C1 segment of cervical spinal cord (tissue), 14 donors: Measurements from ENCODE around the gene TMEM62.
"Not testable (repeated sequence)": the region's sequence is repeated elsewhere in the genome, so short reads cannot be mapped to it uniquely, and the experiment has no call there.

Experiments
- DNase-seq, 14 donors: peaks; one replicate each; lab custom pipeline; 2025; lab: John Stamatoyannopoulos, UW

TMEM62 gene

DNA sequence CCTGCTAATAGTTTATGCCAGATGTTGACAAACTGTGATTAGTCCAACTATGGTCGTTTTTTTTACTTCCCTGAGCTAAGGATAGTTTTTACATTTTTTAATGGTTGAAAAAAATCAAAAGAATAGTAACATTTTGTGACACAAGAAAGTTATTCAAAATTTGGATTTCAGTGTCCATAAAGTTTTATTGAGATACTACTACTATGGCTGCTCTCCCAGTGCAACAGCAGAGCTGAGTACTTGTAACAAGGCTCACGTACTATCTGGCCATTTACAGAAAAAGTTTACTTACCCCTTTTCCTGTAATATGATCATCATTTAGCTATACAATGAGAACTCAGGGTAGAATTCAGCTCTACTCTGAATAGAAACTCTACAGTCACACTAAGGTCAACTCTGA is 11.5 kb upstream of the TMEM62 start:
- no peak for DNase-seq

DNA sequence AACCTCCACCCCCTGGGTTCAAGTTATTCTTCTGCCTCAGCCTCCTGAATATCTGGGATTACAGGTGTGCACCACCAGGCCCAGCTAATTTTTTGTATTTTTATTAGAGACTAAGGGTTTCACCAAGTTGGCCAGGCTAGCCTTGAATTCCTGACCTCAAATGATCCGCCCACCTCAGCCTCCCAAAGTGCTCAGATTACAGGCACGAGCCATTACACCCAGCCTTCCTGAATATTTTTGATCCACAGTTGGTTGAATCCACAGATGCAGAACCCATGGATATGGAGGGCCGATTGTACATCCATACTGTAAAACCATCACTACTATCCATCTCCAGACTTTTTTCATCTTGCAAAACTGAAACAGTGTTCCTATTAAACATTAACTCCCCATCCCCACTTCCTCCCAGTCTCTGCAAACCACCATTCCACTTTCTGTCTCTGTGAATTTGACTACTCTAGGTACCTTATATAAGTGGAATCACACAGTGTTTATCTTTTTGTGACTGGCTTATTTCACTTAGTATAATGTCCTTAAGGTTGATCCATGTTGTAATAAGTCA is 8.2 kb upstream of the TMEM62 start:
- no peak for DNase-seq

DNA sequence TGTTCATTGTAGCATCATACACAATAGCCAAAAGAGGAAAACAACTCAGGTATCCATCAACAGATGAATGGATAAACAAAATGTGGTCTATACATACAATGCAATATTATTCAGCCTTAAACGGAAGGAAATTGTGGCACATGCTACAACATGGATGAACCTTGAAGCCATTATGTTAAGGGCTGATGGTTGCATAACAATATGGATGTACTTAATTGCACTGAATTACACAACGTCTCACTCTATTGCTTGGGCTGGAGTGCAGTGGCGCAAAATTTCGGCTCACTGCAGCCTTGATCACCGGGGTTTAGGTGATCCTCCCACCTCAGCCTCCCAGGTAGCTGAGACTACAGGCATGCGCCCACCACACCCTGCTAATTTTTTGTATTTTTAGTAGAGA is 7.0 kb upstream of the TMEM62 start:
- DNase-seq = no peak

DNA sequence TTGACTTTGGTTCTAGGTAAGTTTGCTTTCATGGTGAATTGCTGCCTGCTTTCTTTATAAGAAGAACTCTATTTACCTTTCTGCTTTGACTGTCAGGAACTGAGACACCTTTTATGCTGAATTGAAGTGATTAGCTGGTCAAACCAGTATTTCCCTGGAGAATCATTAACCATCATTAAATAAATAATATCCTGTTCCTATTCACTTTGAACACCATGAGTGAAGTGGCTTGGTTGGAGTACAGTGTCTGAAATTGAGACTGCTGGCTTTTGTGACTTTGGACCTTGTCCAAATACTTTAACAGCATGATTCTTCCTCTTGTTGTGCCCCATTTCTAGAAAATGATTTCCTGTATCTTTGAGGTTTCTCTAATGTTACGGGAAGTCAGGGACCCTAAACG is 5.6 kb upstream of the TMEM62 start:
- no peak for DNase-seq

DNA sequence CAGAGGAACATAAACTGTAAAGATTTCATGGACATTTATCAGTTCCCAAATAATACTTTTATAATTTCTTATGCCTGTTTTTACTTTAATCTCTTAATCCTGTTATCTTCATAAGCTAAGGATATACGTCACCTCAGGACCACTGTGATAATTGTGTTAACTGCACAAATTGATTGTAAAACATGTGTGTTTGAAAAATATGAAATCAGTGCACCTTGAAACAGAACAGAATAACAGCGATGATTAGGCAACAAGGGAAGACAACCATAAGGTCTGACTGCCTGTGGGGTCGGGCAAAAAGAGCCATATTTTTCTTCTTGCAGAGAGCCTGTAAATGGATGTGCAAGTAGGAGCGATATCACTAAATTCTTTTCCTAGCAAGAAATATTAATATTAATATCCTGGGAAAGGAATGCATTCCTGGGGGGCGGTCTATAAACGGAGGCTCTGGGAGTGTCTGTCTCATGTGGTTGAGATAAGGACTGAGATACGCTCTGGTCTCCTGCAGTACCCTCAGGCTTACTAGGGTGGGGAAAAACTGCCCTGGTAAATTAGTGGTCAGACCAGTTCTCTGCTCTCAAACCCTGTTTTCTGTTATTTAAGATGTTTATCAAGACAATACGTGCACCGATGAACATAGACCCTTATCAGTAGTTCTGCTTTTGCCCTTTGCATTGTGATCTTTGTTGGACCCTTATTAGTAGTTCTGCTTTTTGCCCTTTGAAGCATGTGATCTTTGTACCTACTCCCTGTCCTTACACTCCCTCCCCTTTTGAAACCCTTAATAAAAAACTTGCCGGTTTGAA is 5.0 kb upstream of the TMEM62 start:
- DNase-seq = not testable (repeated sequence)

DNA sequence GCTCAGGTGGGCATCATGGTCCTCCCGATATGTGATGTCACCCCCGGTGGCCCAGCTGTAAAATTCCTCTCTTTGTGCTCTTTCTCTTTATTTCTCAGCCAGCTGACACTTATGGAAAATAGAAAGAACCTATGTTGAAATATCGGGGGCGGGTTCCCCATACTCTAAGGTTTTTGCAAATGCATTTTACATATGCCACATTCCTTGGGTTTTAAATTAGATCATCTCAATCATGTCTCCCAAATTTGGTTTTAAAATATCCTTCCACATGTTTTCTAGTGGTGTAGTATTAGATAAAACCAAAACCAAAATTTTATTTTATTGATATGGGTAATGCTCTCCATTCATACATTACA is 4.4 kb upstream of the TMEM62 start:
- DNase-seq = no peak

DNA sequence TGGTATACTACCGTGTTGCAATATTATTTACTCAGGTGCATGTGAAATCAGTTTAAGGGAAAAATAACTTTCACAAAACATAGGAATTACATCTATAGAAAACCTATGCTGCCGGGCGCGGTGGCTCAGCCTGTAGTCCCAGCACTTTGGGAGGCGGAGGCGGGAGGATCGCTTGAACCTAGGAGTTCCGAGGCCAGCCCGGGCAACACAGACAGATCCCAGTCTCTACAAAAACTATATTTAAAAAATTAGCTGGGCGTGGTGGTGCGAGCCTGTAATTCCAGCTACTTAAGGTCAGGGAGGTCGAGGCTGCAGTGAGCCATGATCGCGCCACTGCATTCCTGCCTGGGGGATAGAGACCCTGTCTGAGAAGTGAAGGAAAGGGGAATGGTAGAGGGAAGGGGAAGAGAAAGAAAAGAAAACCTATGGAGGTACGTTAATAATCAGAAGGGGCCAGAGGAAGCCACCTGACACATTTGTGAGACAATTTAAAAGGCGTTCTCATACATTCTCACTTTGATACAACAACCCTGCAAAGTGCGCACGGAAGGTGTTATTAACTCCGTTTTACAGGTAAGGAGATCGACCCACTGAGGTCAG is 456 bp upstream of the TMEM62 start:
- DNase-seq = peak in 4 of 14 donors; percentile 18 to 38 (median 23)

DNA sequence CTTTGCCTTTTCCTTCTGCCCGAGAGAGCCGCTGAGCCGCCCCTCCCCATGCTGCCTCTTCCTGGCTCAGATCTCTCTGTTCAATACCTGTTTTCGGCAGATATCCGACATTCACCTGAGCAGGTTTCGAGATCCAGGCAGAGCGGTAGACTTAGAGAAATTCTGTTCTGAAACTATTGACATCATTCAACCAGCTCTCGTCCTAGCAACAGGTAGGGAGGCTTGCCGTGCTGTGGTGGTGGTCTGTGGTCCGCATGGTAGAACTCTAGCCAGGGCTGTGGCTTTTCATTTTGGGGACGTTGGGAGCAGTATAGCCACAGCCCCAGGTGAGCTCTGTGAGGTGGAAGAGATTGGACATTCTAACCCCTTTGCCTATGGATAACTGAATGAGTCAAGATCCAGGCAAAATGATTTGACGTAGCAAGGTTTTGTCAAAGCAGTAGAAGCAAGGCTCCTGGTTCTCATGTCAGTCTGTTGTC is 810 bp downstream of the TMEM62 start:
- peak in 5 of 14 donors; percentile 13 to 51 (median 29) for DNase-seq

DNA sequence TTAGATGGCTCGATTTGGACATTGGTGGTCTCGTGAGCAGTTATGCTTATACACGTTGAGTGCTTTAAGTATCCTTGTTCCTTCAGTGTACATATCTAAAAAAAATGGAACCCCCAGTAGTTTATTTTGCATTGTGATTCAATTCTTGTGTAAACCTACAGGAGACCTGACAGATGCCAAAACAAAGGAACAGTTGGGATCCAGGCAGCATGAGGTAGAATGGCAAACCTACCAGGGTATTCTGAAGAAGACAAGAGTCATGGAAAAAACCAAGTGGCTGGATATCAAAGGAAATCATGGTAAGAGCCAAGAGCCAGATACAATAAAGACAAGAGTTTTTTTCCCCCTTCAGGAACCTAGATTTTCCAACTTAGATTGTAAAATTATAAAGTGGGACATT is 2.0 kb downstream of the TMEM62 start:
- peak in 1 of 14 donors; percentile 73 for DNase-seq

DNA sequence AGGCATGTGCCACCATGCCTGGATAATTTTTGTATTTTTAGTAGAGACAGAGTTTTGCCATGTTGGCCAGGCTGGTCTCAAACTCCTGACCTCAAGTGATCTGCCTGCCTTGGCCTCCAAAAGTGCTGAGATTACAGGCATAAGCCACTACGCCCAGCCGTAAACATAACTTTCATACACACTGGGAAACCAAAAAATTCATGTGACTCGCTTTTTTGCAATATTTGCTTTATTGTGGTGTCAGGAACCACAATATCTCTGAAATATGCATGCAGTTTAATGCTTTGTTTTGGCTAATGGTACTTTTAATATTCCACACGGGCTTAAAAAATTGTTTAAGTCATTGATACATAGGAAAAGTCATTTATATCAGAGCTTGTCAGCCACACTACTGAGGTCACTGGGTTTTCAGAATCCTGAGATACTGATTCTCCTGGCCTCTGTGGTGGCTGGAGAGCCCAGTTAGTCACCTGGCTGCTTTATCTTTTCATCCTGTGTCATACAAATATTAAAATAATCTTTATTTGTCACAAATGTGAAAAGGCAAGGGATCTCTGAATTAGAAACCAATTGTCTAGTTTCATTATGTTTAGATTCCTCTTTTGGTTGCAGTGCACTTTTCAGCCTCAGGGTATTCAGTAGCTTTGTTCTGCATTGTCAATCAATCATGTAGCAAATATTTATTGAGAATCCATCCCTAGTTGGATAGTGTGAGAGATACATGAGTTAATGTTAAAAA is 10.0 kb downstream of the TMEM62 start:
- no peak for DNase-seq

DNA sequence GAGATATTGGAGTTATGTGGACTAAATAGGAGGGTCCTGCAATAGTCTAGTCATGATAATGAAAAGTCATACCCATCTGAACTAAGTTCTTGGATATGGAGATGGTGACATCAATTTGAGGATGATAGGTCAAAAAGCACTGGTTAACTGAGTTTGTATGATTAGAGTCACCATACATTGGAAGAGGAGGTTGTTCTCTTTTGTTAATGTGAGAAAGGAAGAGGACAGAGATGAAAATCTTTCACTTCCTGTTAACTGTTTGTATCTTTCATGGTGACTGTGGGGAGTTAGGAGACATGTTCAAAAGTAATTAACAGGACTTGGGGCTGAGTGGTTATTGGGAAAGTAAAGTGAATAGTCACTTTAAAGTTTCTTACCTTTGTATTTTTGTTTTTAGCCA is 11.1 kb downstream of the TMEM62 start:
- no peak for DNase-seq

DNA sequence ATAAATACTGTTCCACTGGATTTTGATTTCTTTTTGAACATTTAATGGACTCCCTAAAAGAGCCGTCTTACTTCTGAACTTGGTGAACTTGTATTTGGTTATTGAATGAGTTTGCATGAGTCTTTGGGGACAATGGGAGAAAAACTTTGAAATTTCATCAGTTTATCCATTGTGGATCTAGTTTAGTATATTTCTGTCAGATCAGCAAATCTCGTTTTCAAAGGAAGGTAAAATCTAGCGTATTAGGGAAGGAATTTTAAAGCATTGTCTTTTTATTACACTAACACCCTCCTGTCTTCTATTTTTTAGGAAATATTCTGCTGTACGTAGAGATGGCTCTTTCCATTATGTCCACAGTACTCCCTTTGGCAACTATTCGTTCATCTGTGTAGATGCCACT is 12.8 kb downstream of the TMEM62 start:
- DNase-seq = no peak

DNA sequence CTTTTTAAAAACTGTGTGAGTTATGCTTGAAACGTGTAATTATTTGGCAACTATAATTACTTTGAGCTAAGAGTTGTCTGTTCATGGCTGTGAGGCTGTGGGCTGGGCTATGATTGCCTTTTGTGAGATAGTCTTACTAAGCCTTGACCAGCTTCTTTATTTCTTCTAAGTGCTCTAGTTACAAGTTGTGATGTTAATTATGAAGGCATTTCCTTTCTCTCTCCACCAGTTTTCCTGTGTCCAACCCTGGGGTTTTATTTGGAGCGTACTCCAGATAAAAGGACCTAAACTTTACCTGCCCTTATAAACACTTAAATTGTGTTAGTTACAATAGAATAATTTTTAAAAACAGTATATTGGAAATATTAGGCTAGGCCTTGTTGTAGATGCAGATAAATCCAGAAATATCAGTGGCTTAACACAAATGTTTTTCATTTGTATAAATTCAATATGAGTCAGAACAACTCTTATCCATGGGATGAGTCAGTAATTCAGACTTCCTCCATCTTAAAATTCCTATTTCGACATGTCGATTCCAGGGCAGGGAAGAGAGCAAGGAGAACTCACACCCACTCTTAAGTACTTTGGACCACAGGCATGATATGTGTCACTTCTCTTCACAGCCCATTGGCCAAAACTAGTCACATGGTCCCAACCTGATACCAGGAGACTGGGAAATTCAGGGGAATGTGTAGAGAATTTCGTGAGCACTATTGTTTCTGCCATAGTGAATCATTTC is 17.0 kb downstream of the TMEM62 start:
- DNase-seq = no peak

DNA sequence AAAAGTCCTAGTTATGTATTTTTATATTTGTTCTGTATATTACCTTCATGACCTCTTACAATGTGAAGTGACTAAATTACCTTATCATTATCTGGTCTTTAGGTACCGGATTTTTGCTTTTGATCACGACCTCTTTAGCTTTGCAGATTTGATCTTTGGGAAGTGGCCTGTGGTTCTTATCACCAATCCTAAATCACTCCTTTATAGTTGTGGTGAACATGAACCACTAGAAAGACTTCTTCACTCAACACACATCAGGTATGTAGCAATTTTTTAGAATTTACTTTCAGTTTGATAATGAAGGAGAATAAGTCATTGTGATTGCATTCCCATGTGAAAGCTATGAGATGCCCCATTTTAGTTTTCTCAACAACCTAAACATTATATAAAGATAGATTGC is 18.3 kb downstream of the TMEM62 start:
- DNase-seq = no peak

DNA sequence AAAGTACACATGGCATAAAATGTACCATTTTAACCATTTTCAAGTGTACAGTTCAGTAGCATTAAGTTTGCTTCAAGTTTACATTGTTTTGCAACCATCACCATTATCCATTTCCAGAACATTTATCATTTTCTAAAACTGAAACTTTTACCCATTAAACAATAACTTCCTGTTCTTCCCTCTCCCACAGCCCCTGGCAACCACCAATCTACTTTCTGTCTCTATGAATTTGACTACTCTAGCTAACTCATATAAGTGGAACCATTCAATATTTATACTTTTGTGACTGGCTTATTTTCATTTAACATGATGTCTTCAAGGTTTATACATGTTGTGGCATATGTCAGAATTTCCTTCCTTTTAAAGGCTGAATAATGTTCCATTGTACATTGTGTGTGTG is 19.9 kb downstream of the TMEM62 start:
- no peak for DNase-seq

DNA sequence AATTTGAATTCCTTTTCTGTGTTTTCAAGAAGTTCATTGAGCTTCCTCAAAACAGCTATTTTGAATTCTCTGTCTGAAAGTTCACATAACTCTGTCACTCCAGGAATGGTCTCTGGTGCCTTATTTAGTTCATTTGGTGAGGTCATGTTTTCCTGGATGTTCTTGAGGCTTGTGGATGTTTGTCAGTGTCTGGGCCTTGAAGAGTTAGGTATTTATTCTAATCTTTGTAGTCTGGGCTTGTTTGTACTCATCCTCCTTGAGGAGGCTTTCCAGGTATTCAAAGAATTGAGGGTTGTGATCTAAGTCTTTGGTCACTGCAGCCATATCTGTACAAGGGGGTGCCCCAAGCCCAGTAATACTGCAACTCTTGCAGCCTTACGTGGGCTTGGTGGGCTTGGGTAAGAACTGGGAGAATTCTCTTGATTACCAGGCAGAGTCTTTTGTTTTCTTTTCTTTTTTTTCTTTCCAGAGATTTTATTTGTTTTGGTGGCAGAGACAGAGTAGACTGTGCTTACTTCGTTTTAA is 32.5 kb downstream of the TMEM62 start:
- no peak for DNase-seq

DNA sequence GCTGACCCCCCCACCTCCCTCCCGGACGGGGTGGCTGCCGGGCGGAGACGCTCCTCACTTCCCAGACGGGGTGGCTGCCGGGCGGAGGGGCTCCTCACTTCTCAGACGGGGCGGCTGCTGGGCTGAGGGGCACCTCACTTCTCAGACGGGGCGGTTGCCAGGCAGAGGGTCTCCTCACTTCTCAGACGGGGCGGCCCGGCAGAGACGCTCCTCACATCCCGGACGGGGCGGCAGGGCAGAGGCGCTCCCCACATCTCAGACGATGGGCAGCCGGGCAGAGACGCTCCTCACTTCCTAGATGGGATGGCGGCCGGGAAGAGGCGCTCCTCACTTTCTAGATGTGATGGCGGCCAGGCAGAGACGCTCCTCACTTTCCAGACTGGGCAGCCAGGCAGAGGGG is 33.9 kb downstream of the TMEM62 start:
- not testable (repeated sequence) for DNase-seq

DNA sequence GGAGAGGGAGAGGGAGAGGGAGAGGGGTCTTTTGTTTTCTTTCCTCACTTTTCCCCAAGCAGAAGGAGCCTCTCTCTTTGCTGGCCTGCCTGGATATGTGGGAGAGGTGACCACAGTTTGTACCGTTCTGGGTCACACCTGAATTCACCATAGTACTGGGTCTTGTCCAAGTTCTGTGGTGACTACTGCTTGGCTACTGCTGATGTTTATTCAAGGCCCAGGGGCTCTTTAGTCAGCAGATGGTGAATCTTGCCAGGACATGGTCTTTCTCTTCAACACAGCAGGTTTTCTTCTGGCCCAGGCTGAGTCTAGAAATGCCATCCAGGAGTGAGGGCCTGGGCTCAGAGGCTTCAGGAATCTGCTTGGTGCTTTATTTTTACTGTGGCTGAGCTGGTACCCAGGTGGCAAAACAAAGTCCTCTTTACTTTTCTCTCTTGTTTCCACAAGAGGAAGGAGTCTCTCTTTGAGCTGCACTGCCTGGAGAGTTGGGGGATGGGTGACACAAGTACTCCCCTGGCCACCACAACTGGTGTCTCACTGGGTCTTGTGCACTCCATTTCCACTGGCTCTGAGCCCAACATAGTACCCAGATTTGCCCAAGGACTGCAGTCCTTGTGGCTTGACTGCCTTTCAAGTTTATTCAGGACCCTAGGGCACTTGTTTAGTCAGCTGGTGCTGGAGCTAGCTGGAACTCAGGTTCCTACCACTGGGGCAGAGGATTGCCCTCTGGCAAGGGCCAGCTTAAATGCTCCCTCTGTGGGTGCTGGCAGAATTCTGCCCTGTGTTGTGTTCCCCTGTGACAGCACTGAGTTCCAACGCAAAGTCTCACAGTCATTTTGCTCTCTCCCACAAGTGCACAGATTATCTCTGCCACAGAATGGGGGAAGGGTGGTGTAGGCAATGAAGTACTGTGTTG is 35.1 kb downstream of the TMEM62 start:
- peak in 6 of 14 donors; percentile 1 to 61 (median 12) for DNase-seq

DNA sequence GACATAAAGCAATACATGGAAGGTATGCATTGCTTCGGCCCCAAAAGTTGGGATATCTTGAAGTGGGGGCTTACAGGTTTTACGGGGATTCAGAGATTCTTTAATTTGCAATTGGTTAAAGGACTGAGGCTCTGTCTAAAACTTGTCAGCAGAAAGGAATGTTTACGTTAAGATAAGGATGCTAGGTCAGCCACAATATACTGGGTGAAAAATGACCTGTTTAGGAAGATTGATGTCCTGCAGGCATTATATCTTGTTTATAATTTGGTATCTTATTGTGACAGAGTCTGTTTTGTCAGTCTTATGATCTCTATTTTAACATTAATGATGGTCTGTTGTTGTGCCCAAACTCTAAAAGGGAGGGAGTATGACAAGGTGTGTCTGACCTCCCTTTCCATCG is 36.5 kb downstream of the TMEM62 start:
- DNase-seq = no peak

DNA sequence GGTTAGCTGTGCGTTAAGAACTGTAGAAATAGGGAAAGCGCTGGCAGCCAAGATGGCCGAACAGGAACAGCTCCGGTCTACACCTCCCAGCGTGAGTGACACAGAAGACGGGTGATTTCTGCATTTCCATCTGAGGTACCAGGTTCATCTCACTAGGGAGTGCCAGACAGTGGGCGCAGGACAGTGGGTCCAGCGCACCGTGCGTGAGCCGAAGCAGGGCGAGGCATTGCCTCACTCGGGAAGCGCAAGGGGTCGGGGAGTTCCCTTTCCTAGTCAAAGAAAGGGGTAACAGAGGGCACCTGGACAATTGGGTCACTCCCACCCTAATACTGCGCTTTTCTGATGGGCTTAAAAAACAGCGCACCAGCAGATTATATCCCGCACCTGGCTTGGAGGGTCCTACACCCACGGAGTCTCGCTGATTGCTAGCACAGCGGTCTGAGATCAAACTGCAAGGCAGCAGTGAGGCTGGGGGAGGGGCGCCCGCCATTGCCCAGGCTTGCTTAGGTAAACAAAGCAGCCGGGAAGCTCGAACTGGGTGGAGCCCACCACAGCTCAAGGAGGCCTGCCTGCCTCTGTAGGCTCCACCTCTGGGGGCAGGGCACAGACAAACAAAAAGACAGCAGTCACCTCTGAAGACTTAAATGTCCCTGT is 42.4 kb downstream of the TMEM62 start:
- DNase-seq = not testable (repeated sequence)
